ENCODE data around the gene REG3G. TPM values are rescaled to one million over a fixed set of nuclear protein-coding genes. Genes with fewer than 3 reads are reported as not detected.
A peak's percentile ranks its signal among the peaks of the same experiment; 100 is the strongest.

REG3G gene
- total RNA-seq, 2 experiments from 2014 or later = not detected

GRCh38 chr2:79000008-79000576 is 25.4 kb upstream of the REG3G start:
- Histone ChIP-seq H4K20me1 (ENCODE audit: insufficient read depth, low read length) (no peaks in the 10 kb centered on the region), H3K4me3 (ENCODE audit: low read depth, low read length, poor library complexity, severe bottlenecking) (no peak overlapping the region), H3K36me3 (ENCODE audit: insufficient read depth, low read length) (no peaks in the 10 kb centered on the region), H3K4me2 (ENCODE audit: low read length) (no peak overlapping the region), H3K9me3 (ENCODE audit: low read length) (no peaks in the 10 kb centered on the region), H3K79me2 (ENCODE audit: insufficient read depth, low read depth, low read length) (no peaks in the 10 kb centered on the region), H3K4me1 (ENCODE audit: insufficient read depth, low read length, poor library complexity, severe bottlenecking) (peaks cover 24% of the 10 kb centered on the region), H3K9me2 (ENCODE audit: insufficient read depth, low read length) (no peaks in the 10 kb centered on the region), H2AFZ (ENCODE audit: low read length) (no peak overlapping the region), H3K27ac (ENCODE audit: low read depth, low read length, poor library complexity, severe bottlenecking) (no peak overlapping the region)
- no peak for DNase-seq (ENCODE audit: low spot score)
- POLR2A ChIA-PET = interaction anchor here (0.7 kb wide), 1 partner anchor 1528 kb away, joined by 3 read pairs; no protein-coding TSS in a partner anchor
- intact Hi-C loops (cut with micrococcal nuclease; ENCODE audit: unreplicated experiment) = loop anchor here (2.0 kb wide), 1 partner anchor 219 kb away; no protein-coding TSS in a partner anchor
- TF ChIP-seq EZH2phosphoT487 (IDR thresholded peaks at IDR 0.05; ENCODE audit: borderline replicate concordance, low read depth, low read length) = no peak
- TF ChIP-seq CTCF (conservative IDR thresholded peaks at IDR 0.05; ENCODE audit: low read length) = no peak
- BruUV-seq (replicated peaks) = no TSS peak
- CTCF ChIA-PET (ENCODE audit: unreplicated experiment) = no interaction called here

GRCh38 chr2:79001285-79001684 is 24.2 kb upstream of the REG3G start:
- Histone ChIP-seq H3K9me3 (ENCODE audit: low read length) (no peaks in the 10 kb centered on the region), H3K9me2 (ENCODE audit: insufficient read depth, low read length) (no peaks in the 10 kb centered on the region), H3K27ac (ENCODE audit: low read depth, low read length, poor library complexity, severe bottlenecking) (no peak overlapping the region), H3K79me2 (ENCODE audit: insufficient read depth, low read depth, low read length) (no peaks in the 10 kb centered on the region), H3K36me3 (ENCODE audit: insufficient read depth, low read length) (no peaks in the 10 kb centered on the region), H3K4me3 (ENCODE audit: low read depth, low read length, poor library complexity, severe bottlenecking) (no peak overlapping the region), H4K20me1 (ENCODE audit: insufficient read depth, low read length) (no peaks in the 10 kb centered on the region), H3K4me2 (ENCODE audit: low read length) (no peak overlapping the region), H2AFZ (ENCODE audit: low read length) (no peak overlapping the region), H3K4me1 (ENCODE audit: insufficient read depth, low read length, poor library complexity, severe bottlenecking) (peaks cover 33% of the 10 kb centered on the region)
- no TSS peak for BruUV-seq (replicated peaks)
- ChIA-PET CTCF (ENCODE audit: unreplicated experiment) (no interaction called here), POLR2A (interaction anchor here (0.6 kb wide), 1 partner anchor 1593 kb away, joined by 3 read pairs; no protein-coding TSS in a partner anchor)
- intact Hi-C loops (cut with micrococcal nuclease; ENCODE audit: unreplicated experiment) = loop anchor here (2.0 kb wide), 1 partner anchor 218 kb away; no protein-coding TSS in a partner anchor
- no peak for TF ChIP-seq EZH2phosphoT487 (IDR thresholded peaks at IDR 0.05; ENCODE audit: borderline replicate concordance, low read depth, low read length)
- TF ChIP-seq CTCF (conservative IDR thresholded peaks at IDR 0.05; ENCODE audit: low read length) = no peak
- DNase-seq (ENCODE audit: low spot score) = no peak

GRCh38 chr2:79004680-79005079 is 20.8 kb upstream of the REG3G start:
- BruUV-seq (replicated peaks) = no TSS peak
- Histone ChIP-seq H3K4me2 (ENCODE audit: low read length) (no peak overlapping the region), H3K9me3 (ENCODE audit: low read length) (no peaks in the 10 kb centered on the region), H3K9me2 (ENCODE audit: insufficient read depth, low read length) (no peaks in the 10 kb centered on the region), H3K79me2 (ENCODE audit: insufficient read depth, low read depth, low read length) (no peaks in the 10 kb centered on the region), H4K20me1 (ENCODE audit: insufficient read depth, low read length) (no peaks in the 10 kb centered on the region), H2AFZ (ENCODE audit: low read length) (0 out of 2 replicates have a peak overlapping the region, but pooled peaks have one; percentile 30), H3K4me1 (ENCODE audit: insufficient read depth, low read length, poor library complexity, severe bottlenecking) (peaks cover 51% of the 10 kb centered on the region), H3K27ac (ENCODE audit: low read depth, low read length, poor library complexity, severe bottlenecking) (no peak overlapping the region), H3K36me3 (ENCODE audit: insufficient read depth, low read length) (no peaks in the 10 kb centered on the region), H3K4me3 (ENCODE audit: low read depth, low read length, poor library complexity, severe bottlenecking) (no peak overlapping the region)
- no peak for DNase-seq (ENCODE audit: low spot score)
- CTCF ChIA-PET (ENCODE audit: unreplicated experiment) = no interaction called here
- intact Hi-C loops (cut with micrococcal nuclease; ENCODE audit: unreplicated experiment) = no loop called here
- POLR2A ChIA-PET = interaction anchor here (0.6 to 1.3 kb wide), 4 partner anchors 7 to 24 kb away, joined by 3 to 4 read pairs (median 4); no protein-coding TSS in a partner anchor
- TF ChIP-seq EZH2phosphoT487 (IDR thresholded peaks at IDR 0.05; ENCODE audit: borderline replicate concordance, low read depth, low read length) (no peak), CTCF (conservative IDR thresholded peaks at IDR 0.05; ENCODE audit: low read length) (no peak)
